Activated CD8-positive, alpha-beta memory T cell treated with anti-CD3 and anti-CD28 coated beads for 36 hours (primary cell): ENCODE results near the gene NSD1. TPM values are rescaled to one million over a fixed set of nuclear protein-coding genes. Genes with fewer than 3 reads are reported as not detected.

Source experiments
- CTCF ChIA-PET: fragments of 350-600 bp; sonication (Branson Sonifier 250); formaldehyde crosslinking; loops from one replicate; lab custom pipeline; 2021; ENCODE audit warnings: antibody characterized with exemption; lab: Charles Lee
- POLR2A ChIA-PET: fragments of 350-600 bp; sonication (Branson Sonifier 250); formaldehyde crosslinking; loops from one replicate; lab custom pipeline; 2021; ENCODE audit warnings: antibody characterized with exemption; lab: Charles Lee
- total RNA-seq, 2 experiments: library from RNA; stranded (reverse); gene quantifications; one replicate each; pipeline ENCODE4 v1.2.3, GENCODE V29; 2021

NSD1 gene
- total RNA-seq, 2 experiments from 2014 or later: 78.6 to 80.4 TPM

GRCh38 chr5:177317959-177318377, 184.4 kb downstream of the NSD1 start:
- POLR2A ChIA-PET: no interaction called here
- CTCF ChIA-PET: interaction anchor here (0.6 to 4.8 kb wide), 20 partner anchors 8 to 140 kb away, joined by 3 to 23 read pairs (median 4); partner anchors contain the start of genes PRELID1 and RAB24

GRCh38 chr5:177319913-177320588, 186.5 kb downstream of the NSD1 start:
- CTCF ChIA-PET: interaction anchor here (1.1 to 4.8 kb wide), 5 partner anchors 8 to 181 kb away, joined by 4 to 23 read pairs (median 6); no protein-coding TSS in a partner anchor
- POLR2A ChIA-PET: no interaction called here

GRCh38 chr5:177320879-177321278, 187.3 kb downstream of the NSD1 start:
- ChIA-PET CTCF (interaction anchor here (1.0 to 2.0 kb wide), 4 partner anchors 11 to 181 kb away, joined by 3 to 6 read pairs (median 4); no protein-coding TSS in a partner anchor), POLR2A (no interaction called here)

GRCh38 chr5:177325868-177326381, 192.4 kb downstream of the NSD1 start:
- POLR2A ChIA-PET: no interaction called here
- CTCF ChIA-PET: interaction anchor here (0.7 to 1.1 kb wide), 3 partner anchors 16 to 119 kb away, joined by 3 read pairs; no protein-coding TSS in a partner anchor

GRCh38 chr5:177327539-177328522, 194.3 kb downstream of the NSD1 start:
- CTCF ChIA-PET: interaction anchor here (0.8 to 1.7 kb wide), 10 partner anchors 9 to 128 kb away, joined by 3 to 7 read pairs (median 4); no protein-coding TSS in a partner anchor
- POLR2A ChIA-PET: interaction anchor here (0.5 kb wide), 1 partner anchor 1072 kb away, joined by 3 read pairs; no protein-coding TSS in a partner anchor

- ChIA-PET POLR2A (no interaction called here), CTCF (interaction anchor here (0.8 to 1.7 kb wide), 5 partner anchors 10 to 126 kb away, joined by 3 to 7 read pairs (median 5); no protein-coding TSS in a partner anchor)
These were observed 195.1 kb downstream of the NSD1 start for GRCh38 chr5:177328545-177329231.

GRCh38 chr5:177329883-177330282, 196.3 kb downstream of the NSD1 start:
- CTCF ChIA-PET: no interaction called here
- POLR2A ChIA-PET: no interaction called here

- POLR2A ChIA-PET: no interaction called here
These were observed 197.6 kb downstream of the NSD1 start for GRCh38 chr5:177330991-177331842.

GRCh38 chr5:177332031-177332895, 198.7 kb downstream of the NSD1 start:
- ChIA-PET POLR2A (no interaction called here), CTCF (interaction anchor here (2.2 kb wide), 1 partner anchor 14 kb away, joined by 5 read pairs; no protein-coding TSS in a partner anchor)

More at GRCh38 chr5:177330991-177331842, 197.6 kb downstream of the NSD1 start:
- CTCF ChIA-PET: no interaction called here

GRCh38 chr5:177332896-177333260, 199.3 kb downstream of the NSD1 start:
- POLR2A ChIA-PET: no interaction called here
- CTCF ChIA-PET: interaction anchor here (2.2 kb wide), 1 partner anchor 14 kb away, joined by 5 read pairs; no protein-coding TSS in a partner anchor

- POLR2A ChIA-PET: no interaction called here
These were observed 200.0 kb downstream of the NSD1 start for GRCh38 chr5:177333420-177334154.

GRCh38 chr5:177334155-177334551, 200.6 kb downstream of the NSD1 start:
- ChIA-PET CTCF (interaction anchor here (2.2 kb wide), 1 partner anchor 16 kb away, joined by 5 read pairs; no protein-coding TSS in a partner anchor), POLR2A (no interaction called here)

More at GRCh38 chr5:177333420-177334154, 200.0 kb downstream of the NSD1 start:
- CTCF ChIA-PET: interaction anchor here (2.2 kb wide), 1 partner anchor 15 kb away, joined by 5 read pairs; no protein-coding TSS in a partner anchor

- ChIA-PET CTCF (interaction anchor here (1.7 to 2.0 kb wide), 2 partner anchors 17 to 35 kb away, joined by 4 to 6 read pairs; no protein-coding TSS in a partner anchor), POLR2A (no interaction called here)
These were observed 201.5 kb downstream of the NSD1 start for GRCh38 chr5:177334781-177335700.

GRCh38 chr5:177335701-177336065, 202.1 kb downstream of the NSD1 start:
- CTCF ChIA-PET: interaction anchor here (0.7 to 2.0 kb wide), 3 partner anchors 18 to 67 kb away, joined by 4 to 6 read pairs (median 4); no protein-coding TSS in a partner anchor
- POLR2A ChIA-PET: no interaction called here

GRCh38 chr5:177336112-177336511, 202.5 kb downstream of the NSD1 start:
- CTCF ChIA-PET: interaction anchor here (0.7 to 2.0 kb wide), 3 partner anchors 18 to 66 kb away, joined by 4 to 6 read pairs (median 4); no protein-coding TSS in a partner anchor
- POLR2A ChIA-PET: no interaction called here
